AG09319 (cell line): ENCODE measurements around the gene PDIA6.
"Not testable (repeated sequence)": the region's sequence is repeated elsewhere in the genome, so short reads cannot be mapped to it uniquely, and the experiment has no call there.

Experiments used
- DNase-seq: peaks from one replicate; pipeline ENCODE4 v3.0.0-alpha.2; 2010; ENCODE audit warnings: low read depth; ENCODE audit errors: extremely low read depth
- CTCF ChIP-seq: IDR thresholded peaks from 2 replicates; pipeline ENCODE4 v1.5.1; 2011; ENCODE audit warnings: low read depth, mild to moderate bottlenecking, inconsistent platforms, low read length, moderate library complexity

PDIA6 gene

GRCh38 chr2:10824191-10824590 lies 11.6 kb upstream of the PDIA6 start:
- TF ChIP-seq CTCF = no peak
- no peak for DNase-seq

GRCh38 chr2:10820978-10821695 lies 8.6 kb upstream of the PDIA6 start:
- no peak for TF ChIP-seq CTCF

GRCh38 chr2:10820562-10820961 lies 8.0 kb upstream of the PDIA6 start:
- TF ChIP-seq CTCF = no peak
- no peak for DNase-seq

More at GRCh38 chr2:10820978-10821695, 8.6 kb upstream of the PDIA6 start:
- DNase-seq = no peak

GRCh38 chr2:10819714-10820314 lies 7.2 kb upstream of the PDIA6 start:
- no peak for DNase-seq
- TF ChIP-seq CTCF = no peak

- no peak for DNase-seq
- no peak for TF ChIP-seq CTCF
These were observed 6.4 kb upstream of the PDIA6 start for GRCh38 chr2:10818984-10819383.

- not testable (repeated sequence) for DNase-seq
These were observed 5.7 kb upstream of the PDIA6 start for GRCh38 chr2:10818305-10818704.

GRCh38 chr2:10817413-10817812 lies 4.8 kb upstream of the PDIA6 start:
- no peak for DNase-seq
- no peak; the same call in none of the 2 replicates for TF ChIP-seq CTCF
